LNCAP (cell line): ENCODE results near the gene ASTN2.

Experiments used
- CTCF ChIP-seq: fragments of 450-650 bp; IDR thresholded peaks from 2 replicates; pipeline ENCODE4 v1.5.1; 2017; ENCODE audit warnings: mild to moderate bottlenecking

Gene ASTN2

GRCh38 chr9:116628716-116629115 lies 786.1 kb downstream of the ASTN2 start:
- TF ChIP-seq CTCF = no peak

- no peak for TF ChIP-seq CTCF
Observed at GRCh38 chr9:116627433-116627832, 787.4 kb downstream of the ASTN2 start.

GRCh38 chr9:116626762-116627161 lies 788.1 kb downstream of the ASTN2 start:
- no peak for TF ChIP-seq CTCF

- no peak for TF ChIP-seq CTCF
Observed at GRCh38 chr9:116623715-116624114, 791.1 kb downstream of the ASTN2 start.

- no peak for TF ChIP-seq CTCF
Observed at GRCh38 chr9:116617389-116617788, 797.5 kb downstream of the ASTN2 start.

- TF ChIP-seq CTCF = no peak
Observed at GRCh38 chr9:116616304-116616914, 798.4 kb downstream of the ASTN2 start.

- TF ChIP-seq CTCF = no peak
Observed at GRCh38 chr9:116608064-116608463, 806.8 kb downstream of the ASTN2 start.

GRCh38 chr9:116605904-116606341 lies 808.9 kb downstream of the ASTN2 start:
- no peak for TF ChIP-seq CTCF
